PC-9 (cell line): Measurements from ENCODE around the gene ST8SIA6. TPM values are rescaled to one million over a fixed set of nuclear protein-coding genes. Genes with fewer than 3 reads are reported as not detected.

ENCODE experiments used
- BruUV-seq: library from RNA; stranded (reverse); fragments of 400-500 nt; replicated peaks from 2 replicates; lab custom pipeline; 2021; lab: Mats Ljungman, UMichigan
- CTCF ChIA-PET: fragments of 300-600 bp; sonication (Branson Sonifier 250); formaldehyde crosslinking; loops from one replicate; lab custom pipeline; 2022; ENCODE audit warnings: antibody characterized with exemption; lab: Charles Lee
- POLR2A ChIA-PET: fragments of 300-600 bp; sonication (Branson Sonifier 250); formaldehyde crosslinking; loops from one replicate; lab custom pipeline; 2022; ENCODE audit warnings: antibody characterized with exemption; ENCODE audit not compliant: unreplicated experiment; lab: Charles Lee
- DNase-seq, 2 experiments: peaks; one replicate each; pipeline versions ENCODE4 v3.0.0 to v3.0.0-alpha.2; 2015 to 2022; ENCODE audit warnings: mixed read lengths in 1 of 2
- H2AFZ ChIP-seq: fragments of 200-600 bp; sonication (generic); 2 replicates; pipeline ENCODE4 v1.8.1; 2017; ENCODE audit warnings: antibody characterized with exemption
- H3F3A ChIP-seq: fragments of 200-600 bp; sonication (generic); 2 replicates; pipeline ENCODE4 v1.8.1; 2017; ENCODE audit warnings: antibody characterized with exemption, mild to moderate bottlenecking, low read depth; ENCODE audit not compliant: insufficient read depth
- H3K27ac ChIP-seq: fragments of 200-600 bp; sonication (generic); 2 replicates; pipeline ENCODE4 v1.6.1; 2016; ENCODE audit warnings: mixed run types
- H3K27me3 ChIP-seq: fragments of 200-600 bp; sonication (generic); 2 replicates; pipeline ENCODE4 v1.6.1; 2016; ENCODE audit warnings: low read depth, mixed run types; ENCODE audit not compliant: insufficient read depth
- H3K36me3 ChIP-seq: fragments of 200-600 bp; sonication (generic); 2 replicates; pipeline ENCODE4 v1.6.1; 2016; ENCODE audit warnings: low read depth, mixed run types
- H3K4me1 ChIP-seq: fragments of 200-600 bp; sonication (generic); replicated peaks from 2 replicates; pipeline ENCODE4 v1.6.1; 2016; ENCODE audit warnings: mixed run types; ENCODE audit not compliant: insufficient read depth
- H3K4me2 ChIP-seq: fragments of 200-600 bp; sonication (generic); 2 replicates; pipeline ENCODE4 v1.6.1; 2017; ENCODE audit warnings: mixed run types
- H3K4me3 ChIP-seq: fragments of 200-600 bp; sonication (generic); 2 replicates; pipeline ENCODE4 v1.6.1; 2016; ENCODE audit warnings: mixed run types
- H3K79me2 ChIP-seq: fragments of 200-600 bp; sonication (generic); 2 replicates; pipeline ENCODE4 v1.6.1; 2017; ENCODE audit warnings: low read depth, mixed run types
- H3K9me2 ChIP-seq: fragments of 200-600 bp; sonication (generic); 2 replicates; pipeline ENCODE4 v1.8.1; 2017; ENCODE audit warnings: mild to moderate bottlenecking; ENCODE audit not compliant: insufficient read depth
- H3K9me3 ChIP-seq: fragments of 200-600 bp; sonication (generic); 2 replicates; pipeline ENCODE4 v1.8.1; 2016; ENCODE audit warnings: low read depth; ENCODE audit not compliant: insufficient read depth
- H4K20me1 ChIP-seq: fragments of 200-600 bp; sonication (generic); 2 replicates; pipeline ENCODE4 v1.8.1; 2017; ENCODE audit not compliant: insufficient read depth
- CTCF ChIP-seq: fragments of 200-600 bp; sonication (generic); conservative IDR thresholded peaks from 2 replicates; pipeline ENCODE4 v1.6.1; 2017; ENCODE audit warnings: mixed run types, antibody characterized with exemption, mild to moderate bottlenecking, moderate library complexity
- EZH2 ChIP-seq: fragments of 200-600 bp; sonication (generic); IDR thresholded peaks from 2 replicates; pipeline ENCODE4 v1.8.0; 2017; ENCODE audit warnings: antibody characterized with exemption, low read depth
- intact Hi-C: fragments of 100-400 bp; cut with micrococcal nuclease; formaldehyde crosslinking; loops from one replicate; pipeline ENCODE4 v1.10.0; 2022; ENCODE audit not compliant: unreplicated experiment
- total RNA-seq: library from RNA; stranded (reverse); gene quantifications from 2 replicates; pipeline ENCODE4 v1.2.3, GENCODE V29; 2021

The ST8SIA6 gene
- total RNA-seq, 1 experiment from 2014 or later = 2.1 TPM

- no TSS peak for BruUV-seq
- no peaks in the 10 kb centered on the region for H3K27me3 ChIP-seq
- no peak overlapping the region for H2AFZ ChIP-seq
- H3K27ac ChIP-seq = no peak overlapping the region
- no peaks in the 10 kb centered on the region for H3K9me3 ChIP-seq
- DNase-seq = peak; percentile 10 to 37
- no peaks in the 10 kb centered on the region for H3K79me2 ChIP-seq
- CTCF ChIA-PET = no interaction called here
- TF ChIP-seq EZH2 (no peak), CTCF (peak; percentile 66)
- POLR2A ChIA-PET = no interaction called here
- H3K9me2 ChIP-seq = no peaks in the 10 kb centered on the region
- no peaks in the 10 kb centered on the region for H3F3A ChIP-seq
- H4K20me1 ChIP-seq = no peaks in the 10 kb centered on the region
- no peak overlapping the region for H3K4me2 ChIP-seq
- H3K4me1 ChIP-seq = no peaks in the 10 kb centered on the region
- intact Hi-C loops = loop anchor here (1.0 to 10.0 kb wide), 3 partner anchors 140 to 925 kb away; no protein-coding TSS in a partner anchor
- H3K4me3 ChIP-seq = no peak overlapping the region
- no peaks in the 10 kb centered on the region for H3K36me3 ChIP-seq
Observed at GRCh38 chr10:17290226-17290625, 164.2 kb downstream of the ST8SIA6 start.

GRCh38 chr10:17289763-17290162 lies 164.6 kb downstream of the ST8SIA6 start:
- H3K4me3 ChIP-seq = no peak overlapping the region
- H2AFZ ChIP-seq = no peak overlapping the region
- H4K20me1 ChIP-seq = no peaks in the 10 kb centered on the region
- ChIA-PET POLR2A (no interaction called here), CTCF (no interaction called here)
- no peaks in the 10 kb centered on the region for H3F3A ChIP-seq
- no peaks in the 10 kb centered on the region for H3K9me3 ChIP-seq
- TF ChIP-seq EZH2 (no peak), CTCF (no peak)
- intact Hi-C loops = loop anchor here (1.0 to 10.0 kb wide), 3 partner anchors 141 to 925 kb away; no protein-coding TSS in a partner anchor
- no peak overlapping the region for H3K27ac ChIP-seq
- no TSS peak for BruUV-seq
- no peak overlapping the region for H3K4me2 ChIP-seq
- no peaks in the 10 kb centered on the region for H3K9me2 ChIP-seq
- H3K27me3 ChIP-seq = no peaks in the 10 kb centered on the region
- H3K4me1 ChIP-seq = no peaks in the 10 kb centered on the region
- DNase-seq = no peak
- H3K79me2 ChIP-seq = no peaks in the 10 kb centered on the region
- H3K36me3 ChIP-seq = no peaks in the 10 kb centered on the region

- H3K4me1 ChIP-seq = no peaks in the 10 kb centered on the region
- H3K36me3 ChIP-seq = no peaks in the 10 kb centered on the region
- H3K4me2 ChIP-seq = no peak overlapping the region
- H3F3A ChIP-seq = no peaks in the 10 kb centered on the region
- no peak overlapping the region for H3K4me3 ChIP-seq
- no peak overlapping the region for H3K27ac ChIP-seq
- DNase-seq = no peak
- no peak overlapping the region for H2AFZ ChIP-seq
- H3K9me3 ChIP-seq = no peaks in the 10 kb centered on the region
- H3K9me2 ChIP-seq = no peaks in the 10 kb centered on the region
- TF ChIP-seq CTCF (no peak), EZH2 (no peak)
- no peaks in the 10 kb centered on the region for H3K27me3 ChIP-seq
- intact Hi-C loops = no loop called here
- H3K79me2 ChIP-seq = no peaks in the 10 kb centered on the region
- ChIA-PET CTCF (no interaction called here), POLR2A (no interaction called here)
- no peaks in the 10 kb centered on the region for H4K20me1 ChIP-seq
- BruUV-seq = no TSS peak
Observed at GRCh38 chr10:17286562-17287550, 167.5 kb downstream of the ST8SIA6 start.
